Esophagus muscularis mucosa (tissue), 4 donors: ENCODE results near the gene HPN.

Experiments used
- EP300 ChIP-seq: sonication (generic); formaldehyde crosslinking; IDR thresholded peaks from one replicate; pipeline ENCODE4 v1.6.1; 2017; ENCODE audit warnings: antibody characterized with exemption
- POLR2A ChIP-seq: fragments of 450-650 bp; IDR thresholded peaks from one replicate; pipeline ENCODE4 v1.6.1; 2017; ENCODE audit warnings: antibody characterized with exemption, moderate library complexity, mild to moderate bottlenecking, low read depth
- POLR2AphosphoS5 ChIP-seq, 2 donors: sonication (generic); formaldehyde crosslinking; IDR thresholded peaks; one replicate each; pipeline ENCODE4 v1.6.1; 2017; ENCODE audit warnings: antibody characterized with exemption in 2 of 2
- TF ChIP-seq, protein P1 (sequence below), 3 experiments: fragments of 200-600 bp in 2 of 3; fragments of 450-650 bp in 1 of 3; sonication (generic) in 2 of 3; IDR thresholded peaks; one replicate each; pipeline ENCODE4 v1.5.1; 2017 to 2019; ENCODE audit warnings: antibody characterized with exemption in 3 of 3, mild to moderate bottlenecking in 2 of 3, moderate library complexity in 1 of 3

- TF ChIP-seq, protein P1, sequence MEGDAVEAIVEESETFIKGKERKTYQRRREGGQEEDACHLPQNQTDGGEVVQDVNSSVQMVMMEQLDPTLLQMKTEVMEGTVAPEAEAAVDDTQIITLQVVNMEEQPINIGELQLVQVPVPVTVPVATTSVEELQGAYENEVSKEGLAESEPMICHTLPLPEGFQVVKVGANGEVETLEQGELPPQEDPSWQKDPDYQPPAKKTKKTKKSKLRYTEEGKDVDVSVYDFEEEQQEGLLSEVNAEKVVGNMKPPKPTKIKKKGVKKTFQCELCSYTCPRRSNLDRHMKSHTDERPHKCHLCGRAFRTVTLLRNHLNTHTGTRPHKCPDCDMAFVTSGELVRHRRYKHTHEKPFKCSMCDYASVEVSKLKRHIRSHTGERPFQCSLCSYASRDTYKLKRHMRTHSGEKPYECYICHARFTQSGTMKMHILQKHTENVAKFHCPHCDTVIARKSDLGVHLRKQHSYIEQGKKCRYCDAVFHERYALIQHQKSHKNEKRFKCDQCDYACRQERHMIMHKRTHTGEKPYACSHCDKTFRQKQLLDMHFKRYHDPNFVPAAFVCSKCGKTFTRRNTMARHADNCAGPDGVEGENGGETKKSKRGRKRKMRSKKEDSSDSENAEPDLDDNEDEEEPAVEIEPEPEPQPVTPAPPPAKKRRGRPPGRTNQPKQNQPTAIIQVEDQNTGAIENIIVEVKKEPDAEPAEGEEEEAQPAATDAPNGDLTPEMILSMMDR (IDR thresholded peaks at IDR 0.05), result no peak
- TF ChIP-seq POLR2A, result no peak
- no peak for TF ChIP-seq POLR2AphosphoS5 (IDR thresholded peaks at IDR 0.05)
- TF ChIP-seq EP300, result no peak
These were observed 39.4 kb upstream of the HPN start for GRCh38 chr19:35002037-35002535.
